ENCODE data around the gene CIRBP. TPM values are rescaled to one million over a fixed set of nuclear protein-coding genes. Genes with fewer than 3 reads are reported as not detected.

The CIRBP gene
- total and polyA plus RNA-seq, 2 of the 13 experiments (the other 11 are each of a cell fraction or from before 2014, with no cell fraction given) = 133 to 140 TPM

DNA sequence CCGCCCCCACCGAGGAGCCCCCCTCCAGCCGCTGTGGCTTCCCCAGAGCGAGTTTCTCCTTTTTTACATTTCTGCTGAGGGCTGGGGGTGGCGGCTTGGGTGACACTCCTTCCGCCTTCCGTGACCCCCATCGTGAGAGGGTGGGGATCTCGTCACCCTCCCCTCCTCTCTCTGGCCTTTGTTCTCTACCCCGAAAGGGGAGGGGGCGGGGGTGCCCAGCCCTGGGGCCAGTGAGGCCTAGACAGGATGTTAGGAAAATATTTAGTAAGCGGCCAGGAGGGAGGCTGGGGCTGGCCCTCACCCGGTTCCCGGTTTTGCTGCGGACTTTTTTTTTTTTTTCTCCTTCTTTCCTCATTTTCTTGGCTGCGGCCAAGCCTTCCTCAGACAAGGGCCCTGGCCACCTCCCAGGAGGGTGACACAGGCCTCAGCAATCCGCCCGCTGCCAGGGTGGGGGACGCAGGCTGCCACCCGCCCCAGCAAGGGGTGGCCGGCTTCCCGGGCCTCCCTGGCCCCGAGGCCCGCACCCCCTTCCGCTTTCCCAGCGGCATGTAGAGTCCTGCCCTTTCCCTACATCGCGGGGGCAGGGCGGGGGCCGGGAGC, 16.8 kb upstream of the CIRBP start (continued):
- TF ChIP-seq, protein P1, sequence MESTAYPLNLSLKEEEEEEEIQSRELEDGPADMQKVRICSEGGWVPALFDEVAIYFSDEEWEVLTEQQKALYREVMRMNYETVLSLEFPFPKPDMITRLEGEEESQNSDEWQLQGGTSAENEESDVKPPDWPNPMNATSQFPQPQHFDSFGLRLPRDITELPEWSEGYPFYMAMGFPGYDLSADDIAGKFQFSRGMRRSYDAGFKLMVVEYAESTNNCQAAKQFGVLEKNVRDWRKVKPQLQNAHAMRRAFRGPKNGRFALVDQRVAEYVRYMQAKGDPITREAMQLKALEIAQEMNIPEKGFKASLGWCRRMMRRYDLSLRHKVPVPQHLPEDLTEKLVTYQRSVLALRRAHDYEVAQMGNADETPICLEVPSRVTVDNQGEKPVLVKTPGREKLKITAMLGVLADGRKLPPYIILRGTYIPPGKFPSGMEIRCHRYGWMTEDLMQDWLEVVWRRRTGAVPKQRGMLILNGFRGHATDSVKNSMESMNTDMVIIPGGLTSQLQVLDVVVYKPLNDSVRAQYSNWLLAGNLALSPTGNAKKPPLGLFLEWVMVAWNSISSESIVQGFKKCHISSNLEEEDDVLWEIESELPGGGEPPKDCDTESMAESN (CRISPR knock-in tag; conservative IDR thresholded peaks at IDR 0.05) = no peak
- TF ChIP-seq CREM (IDR thresholded peaks at IDR 0.05) (peak; percentile 54), CREM (CRISPR knock-in tag; IDR thresholded peaks at IDR 0.05) (no peak), ELF4 (CRISPR knock-in tag; IDR thresholded peaks at IDR 0.05; ENCODE audit: borderline replicate concordance) (no peak), KDM1A (CRISPR knock-in tag; IDR thresholded peaks at IDR 0.05) (no peak), NR2F2 (IDR thresholded peaks at IDR 0.05; ENCODE audit: borderline replicate concordance, low read depth) (peak; percentile 78; the same call in 1 of the 2 replicates), PHF8 (CRISPR knock-in tag; IDR thresholded peaks at IDR 0.05) (peak; percentile 46), BCL6 (CRISPR knock-in tag; IDR thresholded peaks at IDR 0.05) (peak; percentile 63), TBX2 (CRISPR knock-in tag; IDR thresholded peaks at IDR 0.05; ENCODE audit: borderline replicate concordance) (peak; percentile 29; the same call in 1 of the 2 replicates), MTA1 (CRISPR knock-in tag; IDR thresholded peaks at IDR 0.05; ENCODE audit: borderline replicate concordance) (no peak), FOXO1 (CRISPR knock-in tag; IDR thresholded peaks at IDR 0.05) (no peak; the same call in 1 of the 2 replicates), YEATS4 (CRISPR knock-in tag; IDR thresholded peaks at IDR 0.05; ENCODE audit: borderline replicate concordance) (no peak; the same call in 1 of the 2 replicates), MYNN (CRISPR knock-in tag; IDR thresholded peaks at IDR 0.05; ENCODE audit: low read depth) (no peak), ZNF556 (CRISPR knock-in tag; IDR thresholded peaks at IDR 0.05; ENCODE audit: borderline replicate concordance) (0 out of 2 replicates have a peak, but pooled peaks have one; percentile 6), PTBP1 (IDR thresholded peaks at IDR 0.05; ENCODE audit: low read depth, low read length, poor library complexity, severe bottlenecking) (peak; percentile 29), ZNF605 (CRISPR knock-in tag; IDR thresholded peaks at IDR 0.05) (no peak), KLF12 (CRISPR knock-in tag; IDR thresholded peaks at IDR 0.05; ENCODE audit: borderline replicate concordance) (no peak), ZNF205 (CRISPR knock-in tag; IDR thresholded peaks at IDR 0.05) (no peak; the same call in 1 of the 2 replicates), JARID2 (CRISPR knock-in tag; IDR thresholded peaks at IDR 0.05; ENCODE audit: insufficient replicate concordance) (no peak), NR2F1 (CRISPR knock-in tag; IDR thresholded peaks at IDR 0.05) (peak in 1 of 2 experiments; percentile 17; a peak in 3 of 4 replicates), RCOR2 (CRISPR knock-in tag; IDR thresholded peaks at IDR 0.05) (no peak), SP4 (CRISPR knock-in tag; IDR thresholded peaks at IDR 0.05) (peak; percentile 75), GABPA (IDR thresholded peaks at IDR 0.05; ENCODE audit: low read depth, low read length) (no peak), GABPA (CRISPR knock-in tag; IDR thresholded peaks at IDR 0.05; ENCODE audit: low read depth) (peak; percentile 53), RFX3 (CRISPR knock-in tag; IDR thresholded peaks at IDR 0.05) (no peak), SOX6 (IDR thresholded peaks at IDR 0.05) (no peak), SOX6 (CRISPR knock-in tag; IDR thresholded peaks at IDR 0.05) (peak; percentile 92), MEF2D (CRISPR knock-in tag; IDR thresholded peaks at IDR 0.05) (no peak)
- TF ChIP-seq, protein P2, sequence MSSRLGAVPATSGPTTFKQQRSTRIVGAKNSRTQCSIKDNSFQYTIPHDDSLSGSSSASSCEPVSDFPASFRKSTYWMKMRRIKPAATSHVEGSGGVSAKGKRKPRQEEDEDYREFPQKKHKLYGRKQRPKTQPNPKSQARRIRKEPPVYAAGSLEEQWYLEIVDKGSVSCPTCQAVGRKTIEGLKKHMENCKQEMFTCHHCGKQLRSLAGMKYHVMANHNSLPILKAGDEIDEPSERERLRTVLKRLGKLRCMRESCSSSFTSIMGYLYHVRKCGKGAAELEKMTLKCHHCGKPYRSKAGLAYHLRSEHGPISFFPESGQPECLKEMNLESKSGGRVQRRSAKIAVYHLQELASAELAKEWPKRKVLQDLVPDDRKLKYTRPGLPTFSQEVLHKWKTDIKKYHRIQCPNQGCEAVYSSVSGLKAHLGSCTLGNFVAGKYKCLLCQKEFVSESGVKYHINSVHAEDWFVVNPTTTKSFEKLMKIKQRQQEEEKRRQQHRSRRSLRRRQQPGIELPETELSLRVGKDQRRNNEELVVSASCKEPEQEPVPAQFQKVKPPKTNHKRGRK (CRISPR knock-in tag; IDR thresholded peaks at IDR 0.05) = no peak
- TF ChIP-seq, protein P3, sequence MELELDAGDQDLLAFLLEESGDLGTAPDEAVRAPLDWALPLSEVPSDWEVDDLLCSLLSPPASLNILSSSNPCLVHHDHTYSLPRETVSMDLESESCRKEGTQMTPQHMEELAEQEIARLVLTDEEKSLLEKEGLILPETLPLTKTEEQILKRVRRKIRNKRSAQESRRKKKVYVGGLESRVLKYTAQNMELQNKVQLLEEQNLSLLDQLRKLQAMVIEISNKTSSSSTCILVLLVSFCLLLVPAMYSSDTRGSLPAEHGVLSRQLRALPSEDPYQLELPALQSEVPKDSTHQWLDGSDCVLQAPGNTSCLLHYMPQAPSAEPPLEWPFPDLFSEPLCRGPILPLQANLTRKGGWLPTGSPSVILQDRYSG (CRISPR knock-in tag; IDR thresholded peaks at IDR 0.05) = no peak

Measured in HepG2 (cell line).